ENCODE data around the gene NXPH1. TPM values are rescaled to one million over a fixed set of nuclear protein-coding genes. Genes with fewer than 3 reads are reported as not detected.

The NXPH1 gene
- total and polyA plus RNA-seq, 2 donors (not counting 1 experiment from before 2014, with no cell fraction given), result not detected

DNA sequence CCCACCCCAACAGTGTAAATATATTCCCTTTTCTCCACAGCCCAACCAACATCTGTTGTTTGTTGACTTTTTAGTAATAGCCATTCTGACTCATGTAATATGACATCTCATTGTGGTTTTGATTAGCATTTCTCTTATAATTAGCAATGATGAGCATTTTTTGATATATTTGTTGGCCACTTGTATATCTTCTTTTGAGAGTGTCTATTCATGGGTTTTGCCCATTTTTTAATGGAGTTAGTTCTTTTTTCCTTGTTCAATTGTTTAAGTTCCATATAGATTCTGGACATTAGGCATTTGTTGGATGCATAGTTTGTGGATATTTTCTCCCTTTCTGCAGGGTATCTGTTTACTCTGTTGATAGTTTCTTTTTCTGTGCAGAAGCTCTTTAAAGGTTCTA lies 340.1 kb downstream of the NXPH1 start:
- Mint-ChIP-seq H3K9me3 (ENCODE audit: insufficient read depth) (peaks cover 3% of the 10 kb centered on the region), H3K27ac (no peak overlapping the region), H3K4me3 (no peak overlapping the region), H3K4me1 (no peaks in the 10 kb centered on the region), H3K27me3 (no peaks in the 10 kb centered on the region)
- CTCF ChIA-PET, result no interaction called here
- ATAC-seq (ENCODE audit: low read depth) (no peak), DNase-seq (no peak)
- Histone ChIP-seq H3K27me3 (replicated peaks in 1 of 4; ENCODE audit: control extremely low read depth in 1 of 4, control insufficient read depth in 3 of 4, insufficient read depth in 4 of 4, low read length in 3 of 4) (no peaks in the 10 kb centered on the region), H3K36me3 (replicated peaks in 1 of 2; ENCODE audit: control extremely low read depth in 1 of 2, control insufficient read depth in 1 of 2, extremely low read depth in 1 of 2, insufficient read depth in 2 of 2, low read length in 1 of 2) (no peaks in the 10 kb centered on the region), H3K79me2 (ENCODE audit: control insufficient read depth, insufficient read depth, low read length) (no peaks in the 10 kb centered on the region), H2AFZ (ENCODE audit: insufficient read depth, low read depth, low read length, poor library complexity, severe bottlenecking) (no peak overlapping the region), H3K4me2 (replicated peaks; ENCODE audit: low read depth, low read length, poor library complexity, severe bottlenecking) (no peak overlapping the region), H3K27ac (ENCODE audit: low read length in 2 of 2) (no peak overlapping the region), H3K4me1 (ENCODE audit: control insufficient read depth in 2 of 2, insufficient read depth in 2 of 2, low read length in 2 of 2) (no peaks in the 10 kb centered on the region), H3K9me3 (ENCODE audit: control extremely low read depth in 1 of 3, control insufficient read depth in 2 of 3, insufficient read depth in 1 of 3, low read length in 2 of 3) (no peaks in the 10 kb centered on the region), H3K9ac (ENCODE audit: low read length) (no peak overlapping the region), H4K20me1 (ENCODE audit: control insufficient read depth, insufficient read depth, low read length, poor library complexity, severe bottlenecking) (no peaks in the 10 kb centered on the region), H3K4me3 (ENCODE audit: control extremely low read depth in 1 of 5, extremely low read depth in 1 of 5, insufficient read depth in 1 of 5, low read depth in 2 of 5, low read length in 4 of 5) (no peak overlapping the region)
- TF ChIP-seq EZH2 (IDR thresholded peaks at IDR 0.05; ENCODE audit: borderline replicate concordance, insufficient read depth, low read depth, low read length, poor library complexity, severe bottlenecking), result no peak
- TF ChIP-seq, protein P1, sequence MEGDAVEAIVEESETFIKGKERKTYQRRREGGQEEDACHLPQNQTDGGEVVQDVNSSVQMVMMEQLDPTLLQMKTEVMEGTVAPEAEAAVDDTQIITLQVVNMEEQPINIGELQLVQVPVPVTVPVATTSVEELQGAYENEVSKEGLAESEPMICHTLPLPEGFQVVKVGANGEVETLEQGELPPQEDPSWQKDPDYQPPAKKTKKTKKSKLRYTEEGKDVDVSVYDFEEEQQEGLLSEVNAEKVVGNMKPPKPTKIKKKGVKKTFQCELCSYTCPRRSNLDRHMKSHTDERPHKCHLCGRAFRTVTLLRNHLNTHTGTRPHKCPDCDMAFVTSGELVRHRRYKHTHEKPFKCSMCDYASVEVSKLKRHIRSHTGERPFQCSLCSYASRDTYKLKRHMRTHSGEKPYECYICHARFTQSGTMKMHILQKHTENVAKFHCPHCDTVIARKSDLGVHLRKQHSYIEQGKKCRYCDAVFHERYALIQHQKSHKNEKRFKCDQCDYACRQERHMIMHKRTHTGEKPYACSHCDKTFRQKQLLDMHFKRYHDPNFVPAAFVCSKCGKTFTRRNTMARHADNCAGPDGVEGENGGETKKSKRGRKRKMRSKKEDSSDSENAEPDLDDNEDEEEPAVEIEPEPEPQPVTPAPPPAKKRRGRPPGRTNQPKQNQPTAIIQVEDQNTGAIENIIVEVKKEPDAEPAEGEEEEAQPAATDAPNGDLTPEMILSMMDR (IDR thresholded peaks at IDR 0.05), result no peak
- intact Hi-C loops (cut with micrococcal nuclease), result no loop called here
- POLR2A ChIA-PET, result no interaction called here

DNA sequence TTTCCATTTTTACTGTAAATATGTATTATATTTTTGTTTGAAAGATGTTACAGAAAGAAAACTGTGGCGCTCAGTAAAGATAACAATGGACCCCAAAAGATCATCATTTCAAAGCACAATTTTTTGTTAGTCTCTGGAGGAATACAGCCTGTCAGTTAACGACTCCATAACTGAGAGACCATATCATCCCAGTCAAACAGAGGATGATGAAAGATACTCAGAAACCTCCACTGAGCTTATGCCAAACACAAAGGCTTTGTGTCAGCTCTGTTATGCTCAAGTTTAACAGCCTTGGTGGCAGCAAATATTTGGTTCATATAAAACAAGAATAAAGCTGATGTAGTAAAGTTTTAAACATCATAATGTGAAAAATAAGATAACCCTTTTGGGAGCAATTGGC lies 345.1 kb downstream of the NXPH1 start:
- no peaks in the 10 kb centered on the region for H3K27me3 Mint-ChIP-seq
- Histone ChIP-seq H3K4me3 (ENCODE audit: control extremely low read depth in 1 of 5, extremely low read depth in 1 of 5, insufficient read depth in 1 of 5, low read depth in 2 of 5, low read length in 4 of 5) (no peak overlapping the region), H4K20me1 (ENCODE audit: control insufficient read depth, insufficient read depth, low read length, poor library complexity, severe bottlenecking) (no peaks in the 10 kb centered on the region), H2AFZ (ENCODE audit: insufficient read depth, low read depth, low read length, poor library complexity, severe bottlenecking) (no peak overlapping the region), H3K9me3 (ENCODE audit: control extremely low read depth in 1 of 3, control insufficient read depth in 2 of 3, insufficient read depth in 1 of 3, low read length in 2 of 3) (no peaks in the 10 kb centered on the region), H3K36me3 (replicated peaks in 1 of 2; ENCODE audit: control extremely low read depth in 1 of 2, control insufficient read depth in 1 of 2, extremely low read depth in 1 of 2, insufficient read depth in 2 of 2, low read length in 1 of 2) (no peaks in the 10 kb centered on the region), H3K79me2 (ENCODE audit: control insufficient read depth, insufficient read depth, low read length) (no peaks in the 10 kb centered on the region), H3K9ac (ENCODE audit: low read length) (no peak overlapping the region), H3K27me3 (replicated peaks in 1 of 4; ENCODE audit: control extremely low read depth in 1 of 4, control insufficient read depth in 3 of 4, insufficient read depth in 4 of 4, low read length in 3 of 4) (no peaks in the 10 kb centered on the region), H3K27ac (ENCODE audit: low read length in 2 of 2) (no peak overlapping the region), H3K4me1 (ENCODE audit: control insufficient read depth in 2 of 2, insufficient read depth in 2 of 2, low read length in 2 of 2) (no peaks in the 10 kb centered on the region), H3K4me2 (replicated peaks; ENCODE audit: low read depth, low read length, poor library complexity, severe bottlenecking) (no peak overlapping the region)
- CTCF ChIA-PET, result no interaction called here
- no peaks in the 10 kb centered on the region for H3K4me1 Mint-ChIP-seq
- POLR2A ChIA-PET, result no interaction called here
- ATAC-seq (ENCODE audit: low read depth), result no peak
- intact Hi-C loops (cut with micrococcal nuclease), result no loop called here
- H3K27ac Mint-ChIP-seq, result no peak overlapping the region
- WGBS (ENCODE audit: insufficient coverage), result 60% methylated on average over 1 of the region's 2 CpGs
- DNase-seq, result no peak
- no peak overlapping the region for H3K4me3 Mint-ChIP-seq
- TF ChIP-seq, protein P1 (IDR thresholded peaks at IDR 0.05), result no peak
- no peak for TF ChIP-seq EZH2 (IDR thresholded peaks at IDR 0.05; ENCODE audit: borderline replicate concordance, insufficient read depth, low read depth, low read length, poor library complexity, severe bottlenecking)
- peaks cover 3% of the 10 kb centered on the region for H3K9me3 Mint-ChIP-seq (ENCODE audit: insufficient read depth)

Measured in B cell (primary cell).